HEK293 (cell line): ENCODE measurements around the gene SNX13.

Experiments
- CTCF ChIA-PET: fragments of 350-600 bp; formaldehyde crosslinking; extraction: SDS; loops from one replicate; lab custom pipeline; 2021; ENCODE audit warnings: antibody characterized with exemption; lab: Yijun Ruan, JAX
- POLR2A ChIA-PET: fragments of 300-600 bp; formaldehyde crosslinking; extraction: SDS; loops from one replicate; lab custom pipeline; 2020; ENCODE audit warnings: antibody characterized with exemption, inconsistent platforms; lab: Yijun Ruan, JAX
- H3K27ac ChIP-seq: fragments of 200-500 bp; sonication (Bioruptor generic); 2 replicates; pipeline ENCODE4 v1.5.1; 2014; ENCODE audit warnings: low read depth, low read length, control low read depth, inconsistent platforms; ENCODE audit errors: extremely low read depth
- H3K36me3 ChIP-seq, 2 experiments: fragments of 200-500 bp in 1 of 2; sonication (Bioruptor generic) in 1 of 2; 1 replicate in 1 of 2; 2 replicates in 1 of 2; pipeline ENCODE4 v1.5.1; 2014 to 2017; ENCODE audit warnings: inconsistent platforms in 2 of 2, low read length in 2 of 2; ENCODE audit not compliant: control insufficient read depth in 2 of 2, insufficient read depth in 1 of 2
- H3K4me1 ChIP-seq: fragments of 200-500 bp; sonication (Bioruptor generic); 2 replicates; pipeline ENCODE4 v1.5.1; 2014; ENCODE audit warnings: mild to moderate bottlenecking, low read length, inconsistent platforms; ENCODE audit not compliant: control insufficient read depth, insufficient read depth
- H3K4me3 ChIP-seq: 2 replicates; pipeline ENCODE4 v1.5.1; 2011; ENCODE audit warnings: low read depth, mild to moderate bottlenecking, control low read depth, low read length, moderate library complexity
- H3K9me3 ChIP-seq: fragments of 200-500 bp; sonication (Bioruptor generic); 2 replicates; pipeline ENCODE4 v1.5.1; 2014; ENCODE audit warnings: low read depth, low read length, inconsistent platforms; ENCODE audit not compliant: control insufficient read depth, insufficient read depth
- GLI2 ChIP-seq: fragments of 450-650 bp; formaldehyde crosslinking; IDR thresholded peaks from 2 replicates; pipeline ENCODE4; 2017; ENCODE audit warnings: missing biosample characterization, missing genetic modification characterization, low read depth, borderline replicate concordance
- IKZF3 ChIP-seq: fragments of 450-650 bp; IDR thresholded peaks from 2 replicates; pipeline ENCODE4 v1.5.0; 2018; ENCODE audit warnings: missing biosample characterization, mild to moderate bottlenecking, missing genetic modification characterization, moderate library complexity
- MEIS1 ChIP-seq: sonication (generic); formaldehyde crosslinking; IDR thresholded peaks from 2 replicates; pipeline ENCODE4 v1.8.1; 2022; ENCODE audit warnings: missing genetic modification reagents, mild to moderate bottlenecking, borderline replicate concordance
- MYNN ChIP-seq: fragments of 450-650 bp; formaldehyde crosslinking; IDR thresholded peaks from 2 replicates; pipeline ENCODE4 v1.5.1; 2016; ENCODE audit warnings: missing biosample characterization, missing genetic modification characterization, borderline replicate concordance
- YY1 ChIP-seq: fragments of 450-650 bp; formaldehyde crosslinking; IDR thresholded peaks from 2 replicates; pipeline ENCODE4 v1.5.1; 2018; ENCODE audit warnings: missing biosample characterization, missing genetic modification characterization
- ZBTB20 ChIP-seq: fragments of 450-650 bp; formaldehyde crosslinking; IDR thresholded peaks from 2 replicates; pipeline ENCODE4 v1.5.1; 2016; ENCODE audit warnings: missing biosample characterization, missing genetic modification characterization
- ZBTB7A ChIP-seq: fragments of 450-650 bp; formaldehyde crosslinking; IDR thresholded peaks from 2 replicates; pipeline ENCODE4 v1.5.1; 2016; ENCODE audit warnings: low read depth, missing biosample characterization, missing genetic modification characterization
- ZNF16 ChIP-seq: fragments of 450-650 bp; formaldehyde crosslinking; IDR thresholded peaks from 2 replicates; pipeline ENCODE4 v1.5.1; 2016; ENCODE audit warnings: low read depth, missing biosample characterization, missing genetic modification characterization
- ZNF184 ChIP-seq: fragments of 450-650 bp; IDR thresholded peaks from 2 replicates; pipeline ENCODE4 v1.5.1; 2018; ENCODE audit warnings: missing biosample characterization, mild to moderate bottlenecking, missing genetic modification characterization
- ZNF19 ChIP-seq: fragments of 450-650 bp; formaldehyde crosslinking; IDR thresholded peaks from 2 replicates; pipeline ENCODE4; 2016; ENCODE audit warnings: missing biosample characterization, missing genetic modification characterization, low read depth
- ZNF248 ChIP-seq: fragments of 450-650 bp; formaldehyde crosslinking; IDR thresholded peaks from 2 replicates; pipeline ENCODE4 v1.5.1; 2017; ENCODE audit warnings: missing biosample characterization, missing genetic modification characterization
- ZNF501 ChIP-seq: fragments of 450-650 bp; formaldehyde crosslinking; IDR thresholded peaks from 2 replicates; pipeline ENCODE4 v1.5.1; 2016; ENCODE audit warnings: missing biosample characterization, missing genetic modification characterization
- ZNF529 ChIP-seq: fragments of 450-650 bp; formaldehyde crosslinking; IDR thresholded peaks from 2 replicates; pipeline ENCODE4 v1.5.1; 2017; ENCODE audit warnings: missing genetic modification characterization, missing biosample characterization; ENCODE audit not compliant: insufficient replicate concordance
- ZNF530 ChIP-seq: fragments of 450-650 bp; formaldehyde crosslinking; IDR thresholded peaks from 2 replicates; pipeline ENCODE4 v1.5.1; 2016; ENCODE audit warnings: low read depth, missing biosample characterization, missing genetic modification characterization
- ZNF701 ChIP-seq: fragments of 450-650 bp; formaldehyde crosslinking; IDR thresholded peaks from 2 replicates; pipeline ENCODE4 v1.5.1; 2016; ENCODE audit warnings: missing biosample characterization, missing genetic modification characterization
- ZNF776 ChIP-seq: fragments of 450-650 bp; formaldehyde crosslinking; IDR thresholded peaks from 2 replicates; pipeline ENCODE4 v1.5.0; 2017; ENCODE audit warnings: missing biosample characterization, missing genetic modification characterization, borderline replicate concordance
- ZNF837 ChIP-seq: fragments of 450-650 bp; formaldehyde crosslinking; IDR thresholded peaks from 2 replicates; pipeline ENCODE4 v1.5.1; 2016; ENCODE audit warnings: missing biosample characterization, missing genetic modification characterization
- TF ChIP-seq, protein P1 (sequence below): fragments of 450-650 bp; formaldehyde crosslinking; IDR thresholded peaks from 2 replicates; pipeline ENCODE4 v1.5.1; 2017; ENCODE audit warnings: missing biosample characterization, mild to moderate bottlenecking, missing genetic modification characterization, moderate library complexity
- TF ChIP-seq, protein P2 (sequence below): fragments of 450-650 bp; formaldehyde crosslinking; IDR thresholded peaks from 2 replicates; pipeline ENCODE4; 2016; ENCODE audit warnings: missing biosample characterization, missing genetic modification characterization
- TF ChIP-seq, protein P3 (sequence below): fragments of 450-650 bp; formaldehyde crosslinking; conservative IDR thresholded peaks from 2 replicates; pipeline ENCODE4 v1.5.1; 2016; ENCODE audit warnings: low read depth, missing biosample characterization, missing genetic modification characterization
- TF ChIP-seq, protein P4 (sequence below): fragments of 450-650 bp; formaldehyde crosslinking; IDR thresholded peaks from 2 replicates; pipeline ENCODE4 v1.5.1; 2016; ENCODE audit warnings: missing biosample characterization, missing genetic modification characterization
- TF ChIP-seq, protein P5 (sequence below): fragments of 450-650 bp; formaldehyde crosslinking; IDR thresholded peaks from 2 replicates; pipeline ENCODE4 v1.5.1; 2017; ENCODE audit warnings: missing biosample characterization, missing genetic modification characterization
- TF ChIP-seq, protein P6 (sequence below): fragments of 450-650 bp; formaldehyde crosslinking; IDR thresholded peaks from 2 replicates; pipeline ENCODE4 v1.5.1; 2016; ENCODE audit warnings: missing biosample characterization, missing genetic modification characterization

Gene SNX13

DNA sequence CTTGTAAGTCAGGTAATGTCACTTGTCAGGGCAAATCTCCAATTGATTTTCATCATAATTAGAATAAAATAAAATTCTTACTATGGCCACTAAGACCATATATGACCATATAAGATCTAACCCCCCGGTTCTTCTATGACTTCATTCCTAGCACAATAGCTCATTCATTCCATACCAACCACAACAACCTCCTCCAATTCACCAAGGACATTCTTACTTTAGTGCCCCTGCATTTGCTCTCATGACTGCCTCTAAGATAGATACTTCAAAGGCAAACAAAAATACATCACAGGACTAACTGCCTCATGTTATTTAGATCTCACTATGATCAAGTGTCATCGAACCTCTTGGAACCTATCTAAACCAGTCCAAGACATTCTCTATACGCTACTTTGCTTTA, 90.8 kb downstream of the SNX13 start:
- CTCF ChIA-PET: interaction anchor here (0.7 to 0.8 kb wide), 2 partner anchors 79 to 666 kb away, joined by 3 read pairs; no protein-coding TSS in a partner anchor

DNA sequence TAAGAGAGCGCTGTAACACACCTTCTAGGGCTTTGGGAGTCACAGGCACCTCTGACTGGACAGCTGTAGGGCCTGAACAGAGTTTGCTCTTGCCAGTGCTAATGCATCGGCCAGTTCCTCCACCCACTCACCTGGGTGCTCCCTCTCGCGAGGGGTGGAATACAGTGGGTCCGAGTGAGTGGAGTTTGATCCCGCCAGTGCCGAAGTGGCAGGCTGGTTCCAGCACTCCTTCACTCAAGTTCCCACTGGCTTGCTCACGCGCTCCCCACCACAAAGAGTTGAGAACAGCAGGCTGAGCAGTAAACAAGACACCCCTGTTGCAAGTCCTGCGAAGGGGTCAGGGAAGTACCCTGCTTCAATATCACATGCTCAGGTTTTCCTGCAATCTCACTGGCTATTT, 91.8 kb downstream of the SNX13 start:
- Histone ChIP-seq H3K36me3 (no peaks in the 10 kb centered on the region; a peak in 1 of 3 replicates), H3K4me3 (no peak overlapping the region), H3K27ac (no peak overlapping the region), H3K4me1 (no peaks in the 10 kb centered on the region), H3K9me3 (no peaks in the 10 kb centered on the region)
- ChIA-PET POLR2A (no interaction called here), CTCF (no interaction called here)
- TF ChIP-seq MEIS1 (CRISPR knock-in tag): no peak
- TF ChIP-seq, protein P1, sequence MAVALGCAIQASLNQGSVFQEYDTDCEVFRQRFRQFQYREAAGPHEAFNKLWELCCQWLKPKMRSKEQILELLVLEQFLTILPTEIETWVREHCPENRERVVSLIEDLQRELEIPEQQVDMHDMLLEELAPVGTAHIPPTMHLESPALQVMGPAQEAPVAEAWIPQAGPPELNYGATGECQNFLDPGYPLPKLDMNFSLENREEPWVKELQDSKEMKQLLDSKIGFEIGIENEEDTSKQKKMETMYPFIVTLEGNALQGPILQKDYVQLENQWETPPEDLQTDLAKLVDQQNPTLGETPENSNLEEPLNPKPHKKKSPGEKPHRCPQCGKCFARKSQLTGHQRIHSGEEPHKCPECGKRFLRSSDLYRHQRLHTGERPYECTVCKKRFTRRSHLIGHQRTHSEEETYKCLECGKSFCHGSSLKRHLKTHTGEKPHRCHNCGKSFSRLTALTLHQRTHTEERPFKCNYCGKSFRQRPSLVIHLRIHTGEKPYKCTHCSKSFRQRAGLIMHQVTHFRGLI (tag by site-specific recombination): no peak
- TF ChIP-seq, protein P2, sequence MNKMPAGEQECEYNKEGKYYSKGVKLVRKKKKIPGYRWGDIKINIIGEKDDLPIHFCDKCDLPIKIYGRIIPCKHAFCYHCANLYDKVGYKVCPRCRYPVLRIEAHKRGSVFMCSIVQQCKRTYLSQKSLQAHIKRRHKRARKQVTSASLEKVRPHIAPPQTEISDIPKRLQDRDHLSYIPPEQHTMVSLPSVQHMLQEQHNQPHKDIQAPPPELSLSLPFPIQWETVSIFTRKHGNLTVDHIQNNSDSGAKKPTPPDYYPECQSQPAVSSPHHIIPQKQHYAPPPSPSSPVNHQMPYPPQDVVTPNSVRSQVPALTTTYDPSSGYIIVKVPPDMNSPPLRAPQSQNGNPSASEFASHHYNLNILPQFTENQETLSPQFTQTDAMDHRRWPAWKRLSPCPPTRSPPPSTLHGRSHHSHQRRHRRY: no peak
- TF ChIP-seq, protein P3, sequence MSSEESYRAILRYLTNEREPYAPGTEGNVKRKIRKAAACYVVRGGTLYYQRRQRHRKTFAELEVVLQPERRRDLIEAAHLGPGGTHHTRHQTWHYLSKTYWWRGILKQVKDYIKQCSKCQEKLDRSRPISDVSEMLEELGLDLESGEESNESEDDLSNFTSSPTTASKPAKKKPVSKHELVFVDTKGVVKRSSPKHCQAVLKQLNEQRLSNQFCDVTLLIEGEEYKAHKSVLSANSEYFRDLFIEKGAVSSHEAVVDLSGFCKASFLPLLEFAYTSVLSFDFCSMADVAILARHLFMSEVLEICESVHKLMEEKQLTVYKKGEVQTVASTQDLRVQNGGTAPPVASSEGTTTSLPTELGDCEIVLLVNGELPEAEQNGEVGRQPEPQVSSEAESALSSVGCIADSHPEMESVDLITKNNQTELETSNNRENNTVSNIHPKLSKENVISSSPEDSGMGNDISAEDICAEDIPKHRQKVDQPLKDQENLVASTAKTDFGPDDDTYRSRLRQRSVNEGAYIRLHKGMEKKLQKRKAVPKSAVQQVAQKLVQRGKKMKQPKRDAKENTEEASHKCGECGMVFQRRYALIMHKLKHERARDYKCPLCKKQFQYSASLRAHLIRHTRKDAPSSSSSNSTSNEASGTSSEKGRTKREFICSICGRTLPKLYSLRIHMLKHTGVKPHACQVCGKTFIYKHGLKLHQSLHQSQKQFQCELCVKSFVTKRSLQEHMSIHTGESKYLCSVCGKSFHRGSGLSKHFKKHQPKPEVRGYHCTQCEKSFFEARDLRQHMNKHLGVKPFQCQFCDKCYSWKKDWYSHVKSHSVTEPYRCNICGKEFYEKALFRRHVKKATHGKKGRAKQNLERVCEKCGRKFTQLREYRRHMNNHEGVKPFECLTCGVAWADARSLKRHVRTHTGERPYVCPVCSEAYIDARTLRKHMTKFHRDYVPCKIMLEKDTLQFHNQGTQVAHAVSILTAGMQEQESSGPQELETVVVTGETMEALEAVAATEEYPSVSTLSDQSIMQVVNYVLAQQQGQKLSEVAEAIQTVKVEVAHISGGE (tag by site-specific recombination): no peak
- no peak for TF ChIP-seq GLI2 (tag by site-specific recombination)
- TF ChIP-seq ZNF184 (tag by site-specific recombination): no peak

More for the DNA sequence above, 90.8 kb downstream of the SNX13 start:
- Histone ChIP-seq H3K4me3 (no peak overlapping the region), H3K9me3 (no peaks in the 10 kb centered on the region), H3K4me1 (no peaks in the 10 kb centered on the region), H3K36me3 (no peaks in the 10 kb centered on the region; a peak in 1 of 3 replicates), H3K27ac (no peak overlapping the region)
- TF ChIP-seq, protein P4, sequence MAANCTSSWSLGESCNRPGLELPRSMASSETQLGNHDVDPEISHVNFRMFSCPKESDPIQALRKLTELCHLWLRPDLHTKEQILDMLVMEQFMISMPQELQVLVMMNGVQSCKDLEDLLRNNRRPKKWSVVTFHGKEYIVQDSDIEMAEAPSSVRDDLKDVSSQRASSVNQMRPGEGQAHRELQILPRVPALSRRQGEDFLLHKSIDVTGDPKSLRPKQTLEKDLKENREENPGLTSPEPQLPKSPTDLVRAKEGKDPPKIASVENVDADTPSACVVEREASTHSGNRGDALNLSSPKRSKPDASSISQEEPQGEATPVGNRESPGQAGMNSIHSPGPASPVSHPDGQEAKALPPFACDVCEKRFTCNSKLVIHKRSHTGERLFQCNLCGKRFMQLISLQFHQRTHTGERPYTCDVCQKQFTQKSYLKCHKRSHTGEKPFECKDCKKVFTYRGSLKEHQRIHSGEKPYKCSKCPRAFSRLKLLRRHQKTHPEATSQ (tag by site-specific recombination): no peak
- TF ChIP-seq ZNF530 (tag by site-specific recombination) (no peak), ZNF701 (no peak), ZNF248 (tag by site-specific recombination) (no peak), ZNF19 (tag by site-specific recombination) (no peak), ZNF16 (tag by site-specific recombination) (no peak), ZBTB7A (tag by site-specific recombination) (no peak), ZNF776 (tag by site-specific recombination) (no peak), ZNF184 (tag by site-specific recombination) (no peak), MYNN (tag by site-specific recombination) (no peak), IKZF3 (tag by site-specific recombination) (no peak), ZNF529 (no peak), YY1 (tag by site-specific recombination) (no peak), ZBTB20 (tag by site-specific recombination) (no peak), ZNF501 (no peak), ZNF837 (tag by site-specific recombination) (no peak)
- TF ChIP-seq, protein P5, sequence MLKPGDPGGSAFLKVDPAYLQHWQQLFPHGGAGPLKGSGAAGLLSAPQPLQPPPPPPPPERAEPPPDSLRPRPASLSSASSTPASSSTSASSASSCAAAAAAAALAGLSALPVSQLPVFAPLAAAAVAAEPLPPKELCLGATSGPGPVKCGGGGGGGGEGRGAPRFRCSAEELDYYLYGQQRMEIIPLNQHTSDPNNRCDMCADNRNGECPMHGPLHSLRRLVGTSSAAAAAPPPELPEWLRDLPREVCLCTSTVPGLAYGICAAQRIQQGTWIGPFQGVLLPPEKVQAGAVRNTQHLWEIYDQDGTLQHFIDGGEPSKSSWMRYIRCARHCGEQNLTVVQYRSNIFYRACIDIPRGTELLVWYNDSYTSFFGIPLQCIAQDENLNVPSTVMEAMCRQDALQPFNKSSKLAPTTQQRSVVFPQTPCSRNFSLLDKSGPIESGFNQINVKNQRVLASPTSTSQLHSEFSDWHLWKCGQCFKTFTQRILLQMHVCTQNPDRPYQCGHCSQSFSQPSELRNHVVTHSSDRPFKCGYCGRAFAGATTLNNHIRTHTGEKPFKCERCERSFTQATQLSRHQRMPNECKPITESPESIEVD: no peak
- TF ChIP-seq, protein P6, sequence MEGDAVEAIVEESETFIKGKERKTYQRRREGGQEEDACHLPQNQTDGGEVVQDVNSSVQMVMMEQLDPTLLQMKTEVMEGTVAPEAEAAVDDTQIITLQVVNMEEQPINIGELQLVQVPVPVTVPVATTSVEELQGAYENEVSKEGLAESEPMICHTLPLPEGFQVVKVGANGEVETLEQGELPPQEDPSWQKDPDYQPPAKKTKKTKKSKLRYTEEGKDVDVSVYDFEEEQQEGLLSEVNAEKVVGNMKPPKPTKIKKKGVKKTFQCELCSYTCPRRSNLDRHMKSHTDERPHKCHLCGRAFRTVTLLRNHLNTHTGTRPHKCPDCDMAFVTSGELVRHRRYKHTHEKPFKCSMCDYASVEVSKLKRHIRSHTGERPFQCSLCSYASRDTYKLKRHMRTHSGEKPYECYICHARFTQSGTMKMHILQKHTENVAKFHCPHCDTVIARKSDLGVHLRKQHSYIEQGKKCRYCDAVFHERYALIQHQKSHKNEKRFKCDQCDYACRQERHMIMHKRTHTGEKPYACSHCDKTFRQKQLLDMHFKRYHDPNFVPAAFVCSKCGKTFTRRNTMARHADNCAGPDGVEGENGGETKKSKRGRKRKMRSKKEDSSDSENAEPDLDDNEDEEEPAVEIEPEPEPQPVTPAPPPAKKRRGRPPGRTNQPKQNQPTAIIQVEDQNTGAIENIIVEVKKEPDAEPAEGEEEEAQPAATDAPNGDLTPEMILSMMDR (tag by site-specific recombination): no peak
- TF ChIP-seq, protein P3 (tag by site-specific recombination): no peak
- POLR2A ChIA-PET: no interaction called here
